GM18873 (cell line): ENCODE data around the gene KRT28.

Experiments used
- ATAC-seq: cut with Tn5 transposase; IDR thresholded peaks from one replicate; pipeline ENCODE4 v1.9.1; 2021; ENCODE audit warnings: mild to moderate bottlenecking, moderate library complexity, moderate number of reproducible peaks; ENCODE audit not compliant: unreplicated experiment, low FRiP score

The KRT28 gene, protein sequence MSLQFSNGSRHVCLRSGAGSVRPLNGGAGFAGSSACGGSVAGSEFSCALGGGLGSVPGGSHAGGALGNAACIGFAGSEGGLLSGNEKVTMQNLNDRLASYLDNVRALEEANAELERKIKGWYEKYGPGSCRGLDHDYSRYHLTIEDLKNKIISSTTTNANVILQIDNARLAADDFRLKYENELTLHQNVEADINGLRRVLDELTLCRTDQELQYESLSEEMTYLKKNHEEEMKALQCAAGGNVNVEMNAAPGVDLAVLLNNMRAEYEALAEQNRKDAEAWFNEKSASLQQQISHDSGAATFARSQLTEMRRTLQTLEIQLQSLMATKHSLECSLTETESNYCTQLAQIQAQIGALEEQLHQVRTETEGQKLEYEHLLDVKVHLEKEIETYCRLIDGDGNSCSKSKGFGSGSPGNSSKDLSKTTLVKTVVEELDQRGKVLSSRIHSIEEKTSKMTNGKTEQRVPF

DNA sequence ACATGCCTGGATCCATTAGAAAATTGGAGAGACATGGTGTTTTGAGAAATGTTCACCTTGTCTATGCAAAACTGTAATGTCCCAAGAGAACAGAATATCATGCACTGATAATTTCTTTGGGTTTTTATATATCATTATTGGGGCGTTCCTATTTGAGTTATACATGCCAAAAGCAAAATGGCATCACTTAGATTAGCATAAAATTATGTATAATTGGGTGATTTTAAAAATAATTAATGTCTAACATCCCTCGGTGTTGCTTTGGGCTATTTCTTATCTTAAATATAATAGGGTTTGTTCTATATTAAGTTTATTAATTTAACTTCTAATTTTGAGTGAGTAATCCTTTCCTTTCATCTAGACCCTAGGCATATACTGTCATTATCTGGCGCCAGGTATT lies at the start of gene KRT28:
KRT28 (minus strand) TSS at position 101 of the 400 bp plus-strand sequence; CDS start at position 35, 66 bp downstream.
- no peak for ATAC-seq

DNA sequence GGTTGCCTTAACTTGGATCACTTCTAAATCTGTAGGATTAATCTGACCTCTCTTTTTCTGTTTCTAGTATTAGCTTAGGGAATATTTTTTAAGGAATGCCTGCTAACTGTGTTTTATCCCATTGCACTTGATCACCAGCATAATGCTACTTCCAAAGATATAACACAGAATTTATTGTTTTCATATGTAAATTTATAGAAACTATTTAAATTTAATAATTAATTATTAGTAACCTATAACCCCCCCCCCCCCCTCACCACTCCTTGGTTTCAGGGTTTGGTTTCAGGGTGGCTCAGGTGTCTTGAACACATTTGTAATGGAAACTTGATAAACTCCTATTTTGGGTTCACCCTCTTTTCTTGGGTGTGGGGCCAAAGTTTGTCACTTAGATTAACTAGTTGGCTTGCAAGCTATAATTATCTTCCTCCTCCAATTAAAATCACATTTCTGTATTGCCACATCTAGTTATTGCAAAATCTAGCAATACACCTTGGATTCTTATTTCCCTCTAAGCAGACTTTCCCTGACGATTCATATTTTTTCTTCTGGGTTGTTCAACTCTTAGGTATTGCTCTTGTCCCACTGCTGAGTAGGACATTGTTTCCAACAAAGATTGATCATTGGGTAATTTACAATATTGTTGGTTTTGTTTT lies 49.0 kb upstream of the KRT28 start:
- ATAC-seq: no peak

DNA sequence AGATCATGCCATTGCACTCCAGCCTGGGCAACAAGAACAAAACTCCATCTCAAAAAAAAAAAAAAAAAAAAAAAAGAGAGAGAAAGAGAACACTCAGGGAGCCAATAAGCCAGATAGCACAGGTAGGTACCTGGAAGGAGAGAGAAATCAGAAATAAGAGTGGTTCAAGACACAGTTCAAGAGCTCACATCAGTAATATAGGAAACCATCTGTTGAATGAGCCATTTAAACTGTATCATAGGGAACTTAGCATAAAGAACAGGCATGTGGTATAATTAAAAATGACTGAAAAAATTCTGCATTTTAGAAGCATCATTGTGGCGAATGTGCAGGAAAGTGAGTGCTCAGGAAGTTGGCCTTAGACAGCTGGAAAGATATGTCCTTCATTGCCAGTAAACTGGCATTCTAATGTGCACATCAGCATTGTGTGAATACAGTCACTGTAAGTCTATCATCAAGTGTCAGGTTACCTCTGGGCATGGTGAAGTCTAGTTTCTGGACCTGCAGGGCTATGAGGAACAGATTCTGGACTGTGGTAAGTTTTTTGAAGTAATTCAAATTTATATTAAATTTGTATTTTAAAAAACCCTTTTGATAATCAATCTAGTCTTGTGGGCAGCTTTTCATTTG lies 46.9 kb upstream of the KRT28 start:
- ATAC-seq: no peak

DNA sequence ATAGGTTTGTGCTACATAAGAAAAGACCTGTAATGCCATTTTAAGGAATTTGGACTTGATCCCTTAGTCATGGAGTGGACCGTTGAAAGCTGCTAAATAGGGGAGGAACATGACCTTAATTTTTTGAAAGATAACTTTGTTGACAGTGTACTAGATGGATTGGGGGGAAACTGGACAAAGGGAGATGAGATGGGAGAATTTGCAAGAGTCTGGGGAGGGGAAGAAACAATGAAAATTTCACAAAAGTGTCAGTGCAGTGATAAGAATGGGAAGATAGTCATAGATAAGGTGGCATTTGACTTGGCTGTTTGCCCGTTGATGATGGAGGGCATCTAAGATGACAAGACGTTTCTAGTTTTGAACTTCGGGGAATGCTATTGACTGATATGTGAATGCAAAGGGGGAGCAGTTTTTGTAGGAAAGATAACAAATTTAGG lies 44.9 kb upstream of the KRT28 start:
- ATAC-seq: no peak

DNA sequence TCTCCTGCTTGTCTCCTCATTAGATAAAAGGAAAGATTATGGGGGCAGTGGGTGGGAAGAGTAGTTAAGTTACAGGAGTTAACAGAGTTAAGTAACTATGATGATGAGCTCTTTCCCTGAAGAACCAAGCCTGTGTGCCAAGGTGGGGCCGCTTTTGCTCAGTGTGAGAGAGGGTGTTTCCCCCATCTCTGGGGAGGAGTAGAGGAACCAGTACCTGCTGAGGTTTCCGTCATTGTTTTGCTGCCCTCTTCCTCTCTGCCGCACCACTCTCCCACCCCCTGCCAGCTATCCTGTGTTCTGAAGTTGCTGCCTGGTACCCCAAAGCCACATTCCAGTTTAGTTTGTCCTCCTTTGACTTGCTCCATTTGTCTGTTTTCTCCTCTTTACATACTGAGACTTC lies 43.5 kb upstream of the KRT28 start:
- no peak for ATAC-seq

DNA sequence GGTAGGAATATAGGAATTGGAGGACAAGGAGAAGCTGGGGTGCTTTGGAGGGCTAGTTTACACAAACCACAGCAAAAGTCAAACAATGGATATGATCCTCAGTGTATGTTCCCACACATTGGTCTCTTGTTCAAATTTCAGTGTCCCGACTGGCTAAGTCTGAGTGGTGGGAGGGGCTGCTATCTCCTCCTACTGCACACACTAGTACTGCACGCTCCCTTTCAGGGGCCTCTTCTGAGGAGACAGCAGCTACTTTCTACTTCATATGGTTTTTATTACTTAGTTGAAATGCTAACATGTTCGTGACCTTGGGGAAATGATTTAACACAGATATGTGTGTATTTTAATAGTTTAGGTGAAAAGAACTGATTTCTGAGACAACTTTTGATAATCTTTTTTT lies 41.5 kb upstream of the KRT28 start:
- ATAC-seq: no peak

DNA sequence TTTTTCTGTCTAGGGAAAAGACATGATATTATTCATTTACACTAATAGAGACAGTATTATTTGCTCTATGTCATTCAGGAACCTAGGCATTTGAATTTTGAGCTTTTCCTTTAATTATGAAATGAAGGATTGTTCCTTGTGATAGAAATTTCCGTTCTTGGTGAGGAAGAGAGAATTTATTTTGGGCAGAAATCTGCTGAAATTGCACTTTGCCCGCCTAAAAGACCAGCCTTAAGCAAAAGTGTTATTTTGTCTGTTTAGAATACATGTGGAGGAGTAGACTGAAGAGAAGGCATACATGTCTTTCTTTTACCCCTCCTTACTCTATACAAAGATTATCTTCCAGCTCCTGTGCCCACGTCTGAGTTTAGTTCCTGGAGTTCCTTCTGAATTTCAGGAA lies 39.4 kb upstream of the KRT28 start:
- ATAC-seq: no peak

DNA sequence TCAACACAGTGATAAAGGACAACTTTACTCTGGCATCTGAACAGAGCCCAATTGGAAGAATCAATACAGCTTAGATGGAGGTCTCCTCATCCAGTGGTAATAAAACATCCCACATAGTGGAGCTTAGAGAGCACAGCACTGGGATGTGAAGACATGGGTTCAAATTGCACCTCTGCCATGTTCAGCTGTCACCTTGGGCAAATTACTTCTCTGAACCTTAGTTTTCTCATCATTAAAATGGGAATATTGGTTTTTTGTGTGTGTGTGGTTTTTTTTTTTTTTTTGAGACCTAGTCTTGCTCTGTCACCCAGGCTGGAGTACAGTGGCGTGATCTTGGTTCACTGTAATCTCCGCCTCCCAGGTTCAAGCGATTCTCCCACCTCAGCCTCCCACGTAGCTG lies 36.3 kb upstream of the KRT28 start:
- no peak for ATAC-seq

DNA sequence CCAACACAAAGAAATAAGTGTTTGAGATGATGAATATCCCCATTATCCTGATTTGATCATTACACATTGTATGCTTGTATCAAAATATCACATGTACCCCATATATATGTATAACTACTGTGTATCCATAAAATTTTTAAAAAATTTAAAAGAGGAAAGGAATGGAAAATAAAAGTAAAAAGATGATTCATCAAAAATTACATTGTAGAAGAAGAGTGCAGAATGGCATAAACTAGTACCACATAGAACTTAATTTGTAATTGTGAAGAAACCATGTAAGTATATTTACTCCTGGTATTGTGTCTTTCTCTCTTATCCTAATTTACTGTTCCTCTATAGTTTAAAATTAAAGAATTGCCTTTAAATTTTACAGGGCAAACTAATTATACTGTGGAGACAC lies 34.1 kb upstream of the KRT28 start:
- ATAC-seq: no peak

DNA sequence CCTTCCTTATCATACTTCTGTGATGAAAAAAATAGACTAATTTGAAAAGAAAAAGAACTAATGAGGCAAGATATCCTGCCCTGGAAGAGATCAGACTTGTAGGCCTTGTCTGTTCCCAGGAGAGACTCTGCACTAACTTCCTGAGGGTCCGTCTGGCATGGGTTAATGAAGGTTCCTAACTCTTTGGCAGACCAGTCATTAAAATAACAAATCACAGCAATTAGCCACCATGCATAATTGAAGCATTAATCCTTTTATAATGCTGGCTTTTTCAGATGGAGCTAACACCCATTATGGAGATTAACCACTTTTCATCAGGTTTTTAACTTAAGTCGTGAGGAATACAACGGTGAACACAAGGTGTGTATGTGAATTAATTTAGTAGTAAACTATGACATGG lies 33.1 kb upstream of the KRT28 start:
- no peak for ATAC-seq

DNA sequence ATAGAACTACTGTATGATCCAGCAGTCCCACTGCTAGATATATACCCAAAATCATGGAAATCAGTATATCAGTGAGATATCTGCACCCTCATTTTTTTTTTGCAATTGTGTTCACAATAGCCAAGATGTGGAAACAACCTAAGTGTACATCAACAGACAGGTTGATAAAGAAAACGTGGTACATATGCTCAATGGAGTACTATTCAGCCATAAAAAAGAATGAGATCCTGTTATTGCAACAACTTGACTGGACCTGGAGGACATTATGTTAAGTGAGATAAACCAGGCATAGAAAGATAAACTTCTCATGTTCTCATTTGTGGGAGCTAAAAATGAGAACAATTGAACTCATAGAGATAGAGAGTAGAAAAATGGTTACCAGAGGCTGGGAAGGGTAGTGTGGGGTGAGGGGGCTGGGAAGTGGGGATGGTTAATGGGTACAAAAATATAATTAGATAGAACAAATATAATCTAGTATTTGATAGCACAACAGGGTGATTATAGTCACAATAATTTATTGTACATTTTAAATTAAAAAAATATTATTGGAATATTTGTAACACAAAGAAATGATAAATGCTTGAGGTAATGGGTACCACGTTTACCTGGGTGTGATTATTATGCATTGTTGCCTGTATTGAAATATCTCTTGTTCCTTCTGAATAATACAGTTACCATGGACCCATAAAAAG lies 30.5 kb upstream of the KRT28 start:
- no peak for ATAC-seq

DNA sequence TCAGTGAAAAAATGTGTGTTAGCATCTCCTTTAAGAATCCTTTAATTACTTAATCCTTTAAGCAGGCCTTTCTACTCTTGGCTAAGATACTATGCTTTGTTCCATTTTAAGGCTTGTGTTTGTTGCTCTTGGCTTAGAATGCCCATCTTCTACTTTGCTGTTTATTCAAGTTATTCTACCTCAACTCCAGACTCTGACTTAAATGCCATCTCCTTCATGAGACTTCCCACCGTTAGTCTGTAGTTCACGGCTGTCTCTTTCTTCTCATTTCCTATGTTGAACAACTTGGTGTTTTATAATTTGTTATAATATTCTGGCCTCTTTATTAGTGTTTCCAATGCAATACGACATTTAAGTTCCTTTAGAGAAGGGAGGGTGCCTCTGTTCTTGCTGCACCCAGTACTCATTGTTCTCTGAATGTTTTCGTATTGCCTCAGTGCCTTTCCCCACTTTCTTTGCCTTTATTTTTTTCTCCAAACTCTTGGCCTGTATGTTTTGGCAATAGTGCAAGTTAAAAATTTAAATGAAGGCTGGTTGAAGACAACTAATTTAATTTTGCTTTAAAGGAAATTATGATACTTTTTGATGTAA lies 28.8 kb upstream of the KRT28 start:
- ATAC-seq: no peak

DNA sequence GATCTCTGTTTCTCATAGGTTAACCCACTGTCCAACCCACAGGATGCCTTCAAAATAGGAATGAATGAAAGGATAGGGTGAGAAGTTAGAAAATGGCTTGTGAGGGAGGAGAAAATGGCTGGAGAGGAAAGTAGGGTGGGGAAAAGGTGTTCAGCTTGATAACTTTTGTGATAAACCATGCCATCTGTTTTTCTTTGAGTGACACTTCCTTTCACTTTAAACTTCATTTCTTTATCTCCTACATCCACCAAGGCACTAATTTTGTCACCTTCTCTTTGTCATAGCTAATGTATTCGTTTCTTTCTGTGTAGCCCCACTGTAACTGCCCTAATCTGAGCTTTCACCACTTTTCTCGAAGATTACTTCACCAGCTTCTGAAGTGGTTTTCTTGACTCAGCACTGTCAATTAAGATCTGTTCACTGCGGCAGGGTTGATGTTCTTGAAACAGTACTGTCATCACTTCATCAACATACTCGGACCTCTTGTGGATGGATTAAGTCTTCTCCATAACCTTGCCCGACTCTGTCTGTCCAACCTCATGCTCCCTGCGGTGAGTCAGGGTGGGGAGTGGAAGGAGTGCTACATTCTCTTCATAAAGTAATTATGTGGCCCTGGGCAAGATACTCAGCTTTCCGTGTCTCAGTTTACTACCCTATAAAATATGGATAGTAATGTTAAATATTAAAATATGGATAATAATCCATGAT lies 28.1 kb upstream of the KRT28 start:
- ATAC-seq: no peak

DNA sequence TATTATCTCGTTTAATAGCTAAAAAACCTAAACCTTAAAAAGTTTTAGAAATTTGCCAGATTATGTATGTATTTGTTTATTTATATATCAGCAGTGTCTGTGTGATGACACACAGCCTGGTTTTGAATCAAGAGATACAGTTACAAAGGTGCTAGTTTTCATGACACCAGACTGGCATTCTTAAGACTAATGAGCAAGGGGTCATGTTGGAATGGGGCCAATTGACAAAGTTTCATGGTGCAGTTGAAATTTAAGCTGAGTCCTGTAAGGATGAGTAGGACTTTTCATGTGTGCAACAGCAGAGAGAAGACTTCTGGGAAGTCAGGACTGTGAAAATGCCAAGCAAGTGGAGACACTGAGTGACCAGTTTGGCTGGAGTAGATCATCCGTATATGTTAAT lies 25.8 kb upstream of the KRT28 start:
- no peak for ATAC-seq

DNA sequence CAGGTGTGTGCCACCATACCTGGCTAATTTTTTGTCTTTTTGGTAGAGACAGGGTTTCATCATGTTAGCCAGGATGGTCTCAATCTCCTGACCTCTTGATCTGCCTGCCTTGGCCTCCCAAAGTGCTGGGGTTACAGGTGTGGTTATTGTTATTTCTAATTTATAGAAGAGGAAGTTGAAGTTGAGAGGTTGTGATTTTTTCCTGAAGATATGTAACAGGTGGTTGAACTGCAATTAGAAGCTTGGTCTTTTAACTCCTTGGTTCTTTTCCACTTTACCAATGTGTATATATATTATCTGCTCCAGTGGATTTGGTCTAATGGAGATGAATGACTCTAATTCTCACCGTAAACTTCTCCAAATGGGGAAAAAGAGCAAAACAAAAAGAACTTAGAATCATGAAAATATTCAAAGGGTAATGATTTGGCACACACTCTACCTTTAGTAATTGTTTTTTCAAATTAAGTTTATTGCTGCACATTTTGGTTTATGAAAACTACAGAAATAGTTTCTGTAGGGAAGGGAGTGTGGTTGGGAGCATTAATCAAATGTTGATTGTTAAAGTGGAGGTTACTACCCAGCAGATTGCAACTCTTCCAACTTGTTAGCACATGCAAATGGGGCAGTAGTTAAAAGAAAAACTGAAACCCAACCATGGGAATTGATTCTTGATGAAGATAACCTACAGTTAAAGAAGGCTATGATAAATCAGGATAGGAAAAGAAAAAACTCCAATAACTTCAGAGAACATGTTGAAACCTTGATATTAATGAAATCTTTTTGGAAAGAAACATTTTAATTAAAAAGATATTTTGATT lies 24.5 kb upstream of the KRT28 start:
- no peak for ATAC-seq

DNA sequence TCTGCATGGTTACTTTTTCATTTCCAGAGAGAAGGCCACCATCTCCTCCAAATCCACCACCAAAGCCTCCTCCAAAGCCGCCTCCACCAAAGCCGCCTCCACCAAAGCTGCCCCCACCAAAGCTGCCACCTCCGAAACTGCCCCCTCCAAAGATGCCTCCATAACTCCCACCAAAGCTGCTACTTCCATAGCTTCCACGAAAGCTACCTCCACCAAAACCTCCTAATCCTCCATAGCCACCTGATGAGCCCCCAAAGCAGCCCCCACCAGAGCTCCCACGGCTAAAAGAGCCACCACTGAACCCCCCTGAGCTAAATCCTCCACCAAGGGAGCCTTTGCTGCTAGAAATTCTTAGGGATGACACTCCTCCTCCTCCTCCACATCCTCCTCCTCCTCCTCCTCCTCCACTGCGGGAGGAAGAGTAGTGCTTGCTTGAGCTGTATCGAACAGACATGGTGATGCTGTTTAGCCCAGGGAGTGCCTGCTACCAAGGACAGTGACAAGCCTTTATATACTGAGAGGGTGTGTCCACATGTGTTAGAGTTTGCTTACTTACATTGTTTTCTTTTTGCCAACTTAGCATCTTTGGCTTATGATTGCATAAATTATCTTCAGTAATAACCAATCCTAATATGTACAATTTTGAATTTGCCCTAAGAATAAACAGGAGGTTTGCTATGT lies 22.5 kb upstream of the KRT28 start, which contains the start of gene KRT10:
KRT10 (minus strand) TSS at position 483 of the 681 bp plus-strand sequence; CDS start at position 454, 29 bp downstream.
- ATAC-seq: no peak

DNA sequence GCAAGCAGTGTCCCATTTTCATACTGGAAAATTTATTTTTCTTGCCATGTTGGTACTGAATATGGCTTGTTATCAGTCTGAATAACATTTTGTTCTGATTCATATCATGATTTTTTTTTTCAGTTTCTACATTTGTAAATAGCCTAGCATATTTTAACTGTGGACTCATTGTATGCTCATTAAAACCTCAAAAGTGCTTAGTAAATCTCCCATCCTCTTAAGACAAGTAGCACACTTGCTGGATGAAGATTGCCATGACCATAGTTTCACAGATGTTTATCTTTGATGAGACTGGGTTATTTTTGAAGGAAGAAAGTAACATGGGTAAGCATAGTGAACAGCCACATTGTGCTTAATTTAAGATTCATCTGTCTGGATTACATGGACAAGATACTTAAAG lies 21.8 kb upstream of the KRT28 start:
- ATAC-seq: no peak

DNA sequence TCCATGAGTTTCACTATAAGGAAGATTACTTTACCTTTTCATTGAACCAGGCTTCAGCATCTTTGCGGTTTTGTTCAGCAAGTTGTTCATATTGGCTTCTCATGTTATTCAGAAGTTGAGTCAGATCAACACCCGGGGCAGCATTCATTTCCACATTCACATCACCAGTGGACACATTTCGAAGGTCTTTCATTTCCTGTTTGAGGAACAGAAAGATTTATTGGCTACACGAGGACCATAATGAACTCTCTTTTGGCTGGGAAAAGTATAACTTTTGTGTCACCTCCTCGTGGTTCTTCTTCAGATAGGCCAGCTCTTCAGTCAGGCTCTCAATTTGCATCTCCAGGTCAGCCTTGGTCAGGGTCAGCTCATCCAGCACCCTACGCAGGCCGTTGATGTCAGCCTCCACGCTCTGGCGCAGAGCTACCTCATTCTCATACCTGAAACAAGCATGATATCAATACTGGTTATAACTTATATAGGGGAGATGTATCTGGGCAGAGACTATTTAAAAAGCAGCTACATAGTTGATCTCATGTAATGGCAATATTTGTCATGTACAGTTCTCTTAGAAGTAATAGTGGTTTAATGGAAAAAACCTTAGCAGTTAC lies 20.6 kb upstream of the KRT28 start:
- no peak for ATAC-seq
